H9 (cell line): ENCODE results near the gene ROM1. TPM values are rescaled to one million over a fixed set of nuclear protein-coding genes. Genes with fewer than 3 reads are reported as not detected.
A peak's percentile ranks its signal among the peaks of the same experiment; 100 is the strongest.

Experiments
- DNase-seq: peaks from one replicate; pipeline ENCODE4 v3.0.0-alpha.2; 2017
- H2AFZ ChIP-seq: one replicate; pipeline ENCODE4 v1.6.1; 2013; ENCODE audit warnings: mild to moderate bottlenecking, low read length, control low read depth, moderate library complexity
- H2AK5ac ChIP-seq: 2 replicates; pipeline ENCODE4 v1.6.1; 2013; ENCODE audit warnings: low read length, control low read depth, mixed read lengths; ENCODE audit not compliant: insufficient read length
- H2BK120ac ChIP-seq: one replicate; pipeline ENCODE4 v1.6.1; 2013; ENCODE audit warnings: low read depth, mild to moderate bottlenecking, low read length, control low read depth, inconsistent platforms; ENCODE audit not compliant: poor library complexity, severe bottlenecking
- H2BK12ac ChIP-seq: 2 replicates; pipeline ENCODE4 v1.6.1; 2013; ENCODE audit warnings: low read length, control low read depth, mixed read lengths, low read depth; ENCODE audit not compliant: insufficient read length
- H2BK15ac ChIP-seq: 2 replicates; pipeline ENCODE4 v1.6.1; 2013; ENCODE audit warnings: low read depth, low read length, control low read depth
- H2BK20ac ChIP-seq: one replicate; pipeline ENCODE4 v1.6.1; 2013; ENCODE audit warnings: low read depth, mild to moderate bottlenecking, low read length, control low read depth, inconsistent platforms; ENCODE audit not compliant: poor library complexity, severe bottlenecking
- H2BK5ac ChIP-seq: 2 replicates; pipeline ENCODE4 v1.6.1; 2013; ENCODE audit warnings: low read length, control low read depth, mixed read lengths; ENCODE audit not compliant: insufficient read length
- H3K14ac ChIP-seq: 2 replicates; pipeline ENCODE4 v1.6.1; 2013; ENCODE audit warnings: low read length, control low read depth; ENCODE audit not compliant: insufficient read depth
- H3K18ac ChIP-seq: 2 replicates; pipeline ENCODE4 v1.6.1; 2013; ENCODE audit warnings: low read depth, mild to moderate bottlenecking, mixed read lengths, low read length, control low read depth; ENCODE audit not compliant: insufficient read length
- H3K23ac ChIP-seq: 2 replicates; pipeline ENCODE4 v1.6.1; 2013; ENCODE audit warnings: low read length, control low read depth, mixed read lengths, low read depth; ENCODE audit not compliant: insufficient read length
- H3K23me2 ChIP-seq: 2 replicates; pipeline ENCODE4 v1.6.1; 2013; ENCODE audit warnings: low read depth, mild to moderate bottlenecking, mixed read lengths, low read length, control low read depth; ENCODE audit not compliant: insufficient read length, poor library complexity, severe bottlenecking
- H3K27ac ChIP-seq: 2 replicates; pipeline ENCODE4 v1.5.1; 2013; ENCODE audit warnings: low read length, control low read depth, mixed read lengths, low read depth; ENCODE audit not compliant: insufficient read length
- H3K27me3 ChIP-seq: 2 replicates; pipeline ENCODE4 v1.6.1; 2013; ENCODE audit warnings: low read length, control low read depth, inconsistent platforms; ENCODE audit not compliant: insufficient read depth
- H3K4ac ChIP-seq: 2 replicates; pipeline ENCODE4 v1.6.1; 2013; ENCODE audit warnings: low read depth, mild to moderate bottlenecking, control low read depth, inconsistent platforms, low read length, moderate library complexity
- H3K4me1 ChIP-seq: 2 replicates; pipeline ENCODE4 v1.6.1; 2013; ENCODE audit warnings: low read length, control low read depth, inconsistent platforms; ENCODE audit not compliant: insufficient read depth
- H3K4me2 ChIP-seq: 2 replicates; pipeline ENCODE4 v1.6.1; 2013; ENCODE audit warnings: low read length, control low read depth, mixed read lengths; ENCODE audit not compliant: insufficient read length, insufficient read depth
- H3K56ac ChIP-seq: 2 replicates; pipeline ENCODE4 v1.6.1; 2013; ENCODE audit warnings: low read depth, mild to moderate bottlenecking, mixed read lengths, low read length, control low read depth; ENCODE audit not compliant: insufficient read length
- H3K79me1 ChIP-seq: 2 replicates; pipeline ENCODE4 v1.6.1; 2013; ENCODE audit warnings: low read depth, mild to moderate bottlenecking, moderate library complexity, low read length, control low read depth, inconsistent platforms; ENCODE audit not compliant: insufficient read depth, poor library complexity, severe bottlenecking
- H3K79me2 ChIP-seq: 2 replicates; pipeline ENCODE4 v1.6.1; 2013; ENCODE audit warnings: low read length, control low read depth, inconsistent platforms; ENCODE audit not compliant: insufficient read depth
- H3K9ac ChIP-seq: 2 replicates; pipeline ENCODE4 v1.6.1; 2013; ENCODE audit warnings: low read length, control low read depth, mixed read lengths; ENCODE audit not compliant: insufficient read length; ENCODE audit errors: extremely low read depth
- H3K9me3 ChIP-seq: one replicate; pipeline ENCODE4 v1.6.1; 2013; ENCODE audit warnings: low read depth, low read length, inconsistent platforms; ENCODE audit not compliant: control insufficient read depth
- H3T11ph ChIP-seq: one replicate; pipeline ENCODE4 v1.6.1; 2013; ENCODE audit warnings: mild to moderate bottlenecking, low read length, control low read depth, inconsistent platforms
- H4K20me1 ChIP-seq: one replicate; pipeline ENCODE4 v1.6.1; 2013; ENCODE audit not compliant: control insufficient read depth, insufficient read length, insufficient read depth
- H4K5ac ChIP-seq: 2 replicates; pipeline ENCODE4 v1.6.1; 2013; ENCODE audit warnings: low read depth, mild to moderate bottlenecking, mixed read lengths, low read length, control low read depth; ENCODE audit not compliant: insufficient read length
- H4K8ac ChIP-seq: replicated peaks from 2 replicates; pipeline ENCODE4 v1.6.1; 2013; ENCODE audit warnings: low read length, control low read depth, mixed read lengths, low read depth; ENCODE audit not compliant: insufficient read length
- H4K91ac ChIP-seq: 2 replicates; pipeline ENCODE4 v1.6.1; 2013; ENCODE audit warnings: low read depth, mild to moderate bottlenecking, moderate library complexity, mixed read lengths, low read length, control low read depth; ENCODE audit not compliant: insufficient read length
- H3K27ac Mint-ChIP-seq, 3 experiments: 2 replicates in 2 of 3; 3 replicates in 1 of 3; pipeline ENCODE4 v1.8.0; 2020 to 2021; ENCODE audit warnings: mixed read lengths in 3 of 3, mild to moderate bottlenecking in 1 of 3, moderate library complexity in 1 of 3
- H3K27me3 Mint-ChIP-seq: 2 replicates; pipeline ENCODE4 v1.8.0; 2021; ENCODE audit warnings: low read depth, mild to moderate bottlenecking, moderate library complexity, mixed read lengths
- H3K36me3 Mint-ChIP-seq, 3 experiments: 2 replicates in 2 of 3; 3 replicates in 1 of 3; pipeline ENCODE4 v1.8.0; 2020 to 2021; ENCODE audit warnings: low read depth in 3 of 3, mixed read lengths in 3 of 3; ENCODE audit not compliant: insufficient read depth in 1 of 3
- H3K4me1 Mint-ChIP-seq, 2 experiments: 2 replicates each; pipeline ENCODE4 v1.8.0; 2020; ENCODE audit warnings: mixed read lengths in 2 of 2
- H3K4me3 Mint-ChIP-seq, 2 experiments: 2 replicates in 1 of 2; 3 replicates in 1 of 2; pipeline ENCODE4 v1.8.0; 2020 to 2021; ENCODE audit warnings: mild to moderate bottlenecking in 2 of 2, mixed read lengths in 2 of 2, moderate library complexity in 1 of 2
- H3K9me3 Mint-ChIP-seq, 2 experiments: 2 replicates in 1 of 2; 3 replicates in 1 of 2; pipeline ENCODE4 v1.8.0; 2020; ENCODE audit warnings: mild to moderate bottlenecking in 2 of 2, mixed read lengths in 2 of 2, moderate library complexity in 1 of 2
- WGBS: extraction: QIAGEN DNeasy Blood & Tissue Kit; methylation state at CpG from one replicate; pipeline ENCODE4 v1.1.7; 2013; ENCODE audit warnings: missing lambda C conversion rate, low lambda C conversion rate, mixed read lengths; ENCODE audit not compliant: insufficient read length; ENCODE audit errors: extremely low coverage; 5-methylcytosine and 5-hydroxymethylcytosine counted together
- total RNA-seq: library from RNA; stranded (reverse); gene quantifications from 2 replicates; pipeline ENCODE4 v1.2.1, GENCODE V29; 2021
- TF ChIP-seq, protein P1 (sequence below): fragments of 200-600 bp; sonication (generic); conservative IDR thresholded peaks from 3 replicates; pipeline ENCODE4 v1.8.0; 2021; ENCODE audit warnings: antibody characterized with exemption, mild to moderate bottlenecking

ROM1 gene
- total RNA-seq, 1 experiment from 2014 or later, result 0.79 TPM

DNA sequence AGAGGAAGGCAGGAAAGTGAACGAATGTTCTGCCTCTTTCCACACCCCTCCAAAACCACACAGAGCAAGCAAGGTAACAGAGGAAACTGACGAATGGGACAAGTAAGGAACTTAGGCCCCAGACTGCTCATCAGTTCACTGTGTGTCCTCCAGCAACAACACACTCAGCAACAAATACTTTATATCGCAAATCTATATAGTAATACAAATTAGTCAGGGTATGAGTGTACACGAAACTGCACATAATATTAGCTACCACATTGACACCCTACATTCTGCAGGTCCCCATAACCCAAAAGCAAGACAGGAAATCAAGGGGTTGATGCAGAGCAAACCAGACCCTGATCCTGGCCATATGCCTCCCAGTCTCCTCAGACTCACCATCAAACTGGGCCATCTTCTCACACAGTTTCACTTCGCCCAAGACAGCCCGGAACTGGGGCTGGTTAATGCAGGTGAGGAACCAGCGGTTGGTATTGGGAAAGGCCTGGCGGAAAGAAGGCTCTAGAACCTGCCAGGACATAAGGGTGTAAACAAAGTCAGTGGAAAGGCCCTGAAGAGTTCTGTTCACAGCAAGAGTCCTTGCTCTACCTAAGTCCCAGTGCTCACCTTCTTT lies 45.9 kb upstream of the ROM1 start:
- peaks cover 3% of the 10 kb centered on the region; the same call in 1 of the 2 replicates for H3K79me2 ChIP-seq
- H3K4me3 Mint-ChIP-seq, result peak overlapping the region in 1 of 2 experiments; percentile 16; a peak in 2 of 5 replicates
- H2BK12ac ChIP-seq, result no peak overlapping the region
- no peak overlapping the region for H3K14ac ChIP-seq
- no peak overlapping the region for H2BK15ac ChIP-seq
- no peak overlapping the region for H3K9ac ChIP-seq
- H3K56ac ChIP-seq, result no peak overlapping the region
- H3K27ac Mint-ChIP-seq, result peak overlapping the region in 1 of 3 experiments; percentile 95; a peak in 2 of 7 replicates
- H3K27me3 Mint-ChIP-seq, result no peaks in the 10 kb centered on the region
- no peaks in the 10 kb centered on the region for H4K20me1 ChIP-seq
- no peak for DNase-seq
- no peak overlapping the region for H3K4me2 ChIP-seq
- H4K8ac ChIP-seq, result no peak overlapping the region
- no peaks in the 10 kb centered on the region for H3K9me3 Mint-ChIP-seq
- no peak overlapping the region for H3T11ph ChIP-seq
- H2AK5ac ChIP-seq, result no peak overlapping the region
- no peak overlapping the region for H3K27ac ChIP-seq
- H2BK5ac ChIP-seq, result no peak overlapping the region
- H3K9me3 ChIP-seq, result no peaks in the 10 kb centered on the region
- no peak overlapping the region for H4K91ac ChIP-seq
- no peaks in the 10 kb centered on the region for H3K23me2 ChIP-seq
- H3K79me1 ChIP-seq, result peaks cover 5% of the 10 kb centered on the region
- no peak overlapping the region for H2BK20ac ChIP-seq
- H3K4me1 Mint-ChIP-seq, result peaks cover 29 to 33% of the 10 kb centered on the region in 2 experiments
- H3K4ac ChIP-seq, result no peak overlapping the region
- H4K5ac ChIP-seq, result no peak overlapping the region
- WGBS, result no CpG with 5 or more reads among the region's 8 CpGs
- TF ChIP-seq, protein P1, sequence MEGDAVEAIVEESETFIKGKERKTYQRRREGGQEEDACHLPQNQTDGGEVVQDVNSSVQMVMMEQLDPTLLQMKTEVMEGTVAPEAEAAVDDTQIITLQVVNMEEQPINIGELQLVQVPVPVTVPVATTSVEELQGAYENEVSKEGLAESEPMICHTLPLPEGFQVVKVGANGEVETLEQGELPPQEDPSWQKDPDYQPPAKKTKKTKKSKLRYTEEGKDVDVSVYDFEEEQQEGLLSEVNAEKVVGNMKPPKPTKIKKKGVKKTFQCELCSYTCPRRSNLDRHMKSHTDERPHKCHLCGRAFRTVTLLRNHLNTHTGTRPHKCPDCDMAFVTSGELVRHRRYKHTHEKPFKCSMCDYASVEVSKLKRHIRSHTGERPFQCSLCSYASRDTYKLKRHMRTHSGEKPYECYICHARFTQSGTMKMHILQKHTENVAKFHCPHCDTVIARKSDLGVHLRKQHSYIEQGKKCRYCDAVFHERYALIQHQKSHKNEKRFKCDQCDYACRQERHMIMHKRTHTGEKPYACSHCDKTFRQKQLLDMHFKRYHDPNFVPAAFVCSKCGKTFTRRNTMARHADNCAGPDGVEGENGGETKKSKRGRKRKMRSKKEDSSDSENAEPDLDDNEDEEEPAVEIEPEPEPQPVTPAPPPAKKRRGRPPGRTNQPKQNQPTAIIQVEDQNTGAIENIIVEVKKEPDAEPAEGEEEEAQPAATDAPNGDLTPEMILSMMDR, result no peak
- H3K27me3 ChIP-seq, result no peaks in the 10 kb centered on the region
- no peak overlapping the region for H2AFZ ChIP-seq
- no peak overlapping the region for H3K18ac ChIP-seq
- H3K36me3 Mint-ChIP-seq, result peaks cover 63 to 94% (median 83%) of the 10 kb centered on the region in 3 experiments
- H3K23ac ChIP-seq, result no peak overlapping the region
- no peak overlapping the region for H2BK120ac ChIP-seq
- no peaks in the 10 kb centered on the region for H3K4me1 ChIP-seq
